Progenitor cell of endocrine pancreas (in vitro differentiated cells): Measurements from ENCODE around the gene PRKN. TPM values are rescaled to one million over a fixed set of nuclear protein-coding genes. Genes with fewer than 3 reads are reported as not detected.

ENCODE experiments used
- DNase-seq: peaks from one replicate; pipeline ENCODE4 v3.0.0; 2021; ENCODE audit warnings: low spot score; ENCODE audit not compliant: unreplicated experiment
- H3K27ac Mint-ChIP-seq: 2 replicates; pipeline ENCODE4 v1.8.0; 2021; ENCODE audit warnings: mild to moderate bottlenecking, moderate library complexity, mixed read lengths
- H3K27me3 Mint-ChIP-seq: 2 replicates; pipeline ENCODE4 v1.8.0; 2021; ENCODE audit warnings: mixed read lengths
- H3K36me3 Mint-ChIP-seq: 2 replicates; pipeline ENCODE4 v1.8.0; 2022; ENCODE audit warnings: mixed read lengths; ENCODE audit not compliant: insufficient read depth
- H3K4me1 Mint-ChIP-seq: 2 replicates; pipeline ENCODE4 v1.8.0; 2021; ENCODE audit warnings: low read depth, mixed read lengths
- H3K4me3 Mint-ChIP-seq: 2 replicates; pipeline ENCODE4 v1.8.0; 2021; ENCODE audit warnings: low read depth, mild to moderate bottlenecking, moderate library complexity, mixed read lengths
- H3K9me3 Mint-ChIP-seq: 2 replicates; pipeline ENCODE4 v1.8.0; 2021; ENCODE audit warnings: low read depth, mixed read lengths
- CTCF ChIP-seq: fragments of 200-600 bp; sonication (generic); IDR thresholded peaks from one replicate; pipeline ENCODE4 v1.5.0; 2021; ENCODE audit warnings: antibody characterized with exemption, mild to moderate bottlenecking; ENCODE audit not compliant: unreplicated experiment
- total RNA-seq: library from RNA; stranded (reverse); gene quantifications from 2 replicates; pipeline ENCODE4 v1.2.1, GENCODE V29; 2021

The PRKN gene
- total RNA-seq, 1 donor from 2014 or later = 4.6 TPM

- Mint-ChIP-seq H3K27me3 (peaks cover 13% of the 10 kb centered on the region), H3K27ac (peak overlapping the region; percentile 13), H3K36me3 (no peaks in the 10 kb centered on the region), H3K4me1 (peaks cover 20% of the 10 kb centered on the region), H3K4me3 (no peak overlapping the region), H3K9me3 (no peaks in the 10 kb centered on the region)
- DNase-seq = no peak
- TF ChIP-seq CTCF = no peak
Measured at GRCh38 chr6:162056061-162056460, 671.5 kb downstream of the PRKN start.

GRCh38 chr6:162055365-162055764 is 672.2 kb downstream of the PRKN start:
- no peak for TF ChIP-seq CTCF
- no peaks in the 10 kb centered on the region for H3K9me3 Mint-ChIP-seq
- H3K4me3 Mint-ChIP-seq = no peak overlapping the region
- peak overlapping the region; percentile 49 for H3K27ac Mint-ChIP-seq
- peaks cover 20% of the 10 kb centered on the region for H3K4me1 Mint-ChIP-seq
- DNase-seq = no peak
- H3K27me3 Mint-ChIP-seq = peaks cover 15% of the 10 kb centered on the region
- H3K36me3 Mint-ChIP-seq = no peaks in the 10 kb centered on the region

- no peaks in the 10 kb centered on the region for H3K9me3 Mint-ChIP-seq
- peaks cover 24% of the 10 kb centered on the region for H3K27me3 Mint-ChIP-seq
- H3K4me1 Mint-ChIP-seq = peaks cover 15% of the 10 kb centered on the region
- H3K36me3 Mint-ChIP-seq = no peaks in the 10 kb centered on the region
- TF ChIP-seq CTCF = no peak
- H3K27ac Mint-ChIP-seq = no peak overlapping the region
- DNase-seq = no peak
- H3K4me3 Mint-ChIP-seq = no peak overlapping the region
Measured at GRCh38 chr6:162053084-162053483, 674.5 kb downstream of the PRKN start.

GRCh38 chr6:162050579-162050978 is 677.0 kb downstream of the PRKN start:
- Mint-ChIP-seq H3K36me3 (no peaks in the 10 kb centered on the region), H3K4me3 (no peak overlapping the region), H3K9me3 (no peaks in the 10 kb centered on the region), H3K27ac (no peak overlapping the region), H3K27me3 (peaks cover 17% of the 10 kb centered on the region), H3K4me1 (no peaks in the 10 kb centered on the region)
- TF ChIP-seq CTCF = no peak
- DNase-seq = no peak

GRCh38 chr6:162046324-162046723 is 681.2 kb downstream of the PRKN start:
- H3K4me1 Mint-ChIP-seq = no peaks in the 10 kb centered on the region
- no peak overlapping the region for H3K27ac Mint-ChIP-seq

More at GRCh38 chr6:162046324-162046723, 681.2 kb downstream of the PRKN start:
- Mint-ChIP-seq H3K27me3 (peaks cover 25% of the 10 kb centered on the region), H3K9me3 (peaks cover 14% of the 10 kb centered on the region), H3K4me3 (no peak overlapping the region), H3K36me3 (no peaks in the 10 kb centered on the region)
- no peak for DNase-seq
- no peak for TF ChIP-seq CTCF
